Astrocyte of the cerebellum (primary cell): ENCODE data around the gene DMXL1.

ENCODE experiments used
- DNase-seq: peaks from one replicate; pipeline ENCODE4 v3.0.0-alpha.2; 2011; ENCODE audit warnings: low read depth
- H3K4me3 ChIP-seq: 2 replicates; pipeline ENCODE4 v1.5.1; 2011; ENCODE audit warnings: mild to moderate bottlenecking, low read depth, low read length, moderate library complexity
- CTCF ChIP-seq: IDR thresholded peaks from 2 replicates; pipeline ENCODE4 v1.5.1; 2012; ENCODE audit warnings: low read length, low read depth, moderate library complexity, mild to moderate bottlenecking; ENCODE audit errors: missing control alignments
- in situ Hi-C: cut with HindIII; loops from 2 replicates; pipeline ENCODE4 v1.10.0; 2017; ENCODE audit warnings: low sequenced_read_pairs

DMXL1 gene

GRCh38 chr5:119270121-119270565, 199.3 kb downstream of the DMXL1 start:
- no peak for DNase-seq
- in situ Hi-C loops, result no loop called here
- H3K4me3 ChIP-seq, result no peak overlapping the region
- no peak for TF ChIP-seq CTCF

- TF ChIP-seq CTCF, result no peak
- DNase-seq, result no peak
- H3K4me3 ChIP-seq, result no peak overlapping the region
- in situ Hi-C loops, result no loop called here
These were observed 200.3 kb downstream of the DMXL1 start for GRCh38 chr5:119270960-119271757.

DNA sequence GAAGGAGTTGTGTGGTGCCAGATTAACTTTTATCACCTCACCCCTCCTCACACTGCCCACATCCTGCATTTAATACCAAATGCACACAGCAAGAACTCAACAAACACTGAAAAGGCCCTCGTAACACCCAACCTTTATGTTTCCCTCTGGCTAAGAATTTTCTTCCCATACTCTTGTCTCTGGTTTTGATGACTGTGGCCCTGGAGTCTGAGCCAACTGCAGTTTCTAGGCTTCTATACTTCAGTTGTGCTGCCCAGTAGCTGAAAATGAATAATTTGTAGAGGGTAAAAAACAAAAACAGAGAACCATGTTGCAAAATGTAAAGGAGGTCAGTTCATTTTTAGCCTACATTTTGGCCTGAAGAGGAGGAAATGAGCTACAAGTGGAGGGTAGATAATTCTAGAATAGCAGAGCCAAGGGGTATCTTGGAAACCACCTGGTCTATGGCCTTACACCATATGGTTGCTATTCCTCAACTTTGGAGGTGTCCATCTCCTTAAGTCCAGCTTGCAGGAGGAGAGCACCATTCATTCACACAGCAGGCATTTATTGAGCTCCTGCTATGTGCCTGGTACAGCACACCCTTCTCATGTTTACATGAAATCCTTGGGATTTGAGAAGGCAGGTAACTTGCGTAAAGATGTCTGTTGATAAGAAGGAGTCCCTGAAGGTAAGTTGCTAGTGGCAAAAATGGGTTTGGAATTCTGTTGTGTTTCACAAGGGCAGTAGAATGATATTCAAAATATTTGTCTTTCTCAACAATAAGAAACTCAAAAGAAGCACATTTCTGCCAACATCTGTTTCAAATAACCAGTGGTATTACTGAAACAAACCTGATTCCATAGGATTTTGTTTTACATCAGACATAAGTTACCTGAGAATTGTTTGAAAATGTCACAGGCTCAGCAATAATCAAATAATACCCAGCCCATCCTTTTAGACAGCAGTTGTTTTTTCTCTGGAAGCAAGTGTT, 201.2 kb downstream of the DMXL1 start:
- H3K4me3 ChIP-seq, result no peak overlapping the region
- no peak for DNase-seq

DNA sequence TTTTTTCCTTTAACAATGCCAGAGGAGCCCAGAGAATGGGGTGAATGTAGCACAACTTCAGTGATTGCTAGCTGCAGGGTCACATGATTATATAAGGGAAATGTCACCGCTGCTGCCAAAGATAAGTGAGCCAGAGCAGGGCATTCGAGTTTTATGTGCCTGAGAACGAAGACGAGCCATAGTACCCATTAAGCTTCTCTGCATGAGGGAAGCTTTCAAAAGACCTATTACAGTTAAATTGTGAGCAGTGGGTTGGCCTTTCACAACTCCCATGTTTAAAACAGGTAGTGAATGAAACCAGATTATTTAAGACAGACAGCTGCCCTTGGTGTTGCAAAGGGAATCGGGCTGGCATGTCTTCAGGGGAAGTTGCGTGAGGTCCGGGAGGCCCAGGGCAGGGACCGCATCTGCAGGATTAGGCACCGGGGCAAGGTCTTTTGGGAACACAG, 202.5 kb downstream of the DMXL1 start:
- H3K4me3 ChIP-seq, result no peak overlapping the region
- TF ChIP-seq CTCF, result no peak
- in situ Hi-C loops, result no loop called here
- DNase-seq, result no peak

More for the DNA sequence above, 201.2 kb downstream of the DMXL1 start:
- TF ChIP-seq CTCF, result no peak
- in situ Hi-C loops, result no loop called here

GRCh38 chr5:119274030-119274766, 203.3 kb downstream of the DMXL1 start:
- DNase-seq, result no peak
- no peak overlapping the region for H3K4me3 ChIP-seq
- no peak for TF ChIP-seq CTCF
- in situ Hi-C loops, result no loop called here

DNA sequence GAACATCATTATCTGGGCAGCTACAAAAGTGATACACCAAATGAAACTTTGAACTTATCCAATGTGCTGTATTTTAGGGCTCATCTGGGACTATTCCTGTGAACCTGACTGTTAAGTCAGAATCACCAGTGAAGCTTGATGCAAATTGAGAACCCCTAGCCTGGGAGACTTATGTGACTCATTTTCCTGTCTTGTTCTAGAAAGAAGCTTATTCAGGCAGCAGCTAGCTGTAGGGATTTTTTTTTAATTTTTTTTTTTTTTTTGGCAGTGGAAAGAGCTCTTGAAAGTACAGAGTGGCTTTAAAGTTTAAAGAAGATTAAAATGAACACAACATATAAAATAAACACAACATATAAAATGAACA, 203.9 kb downstream of the DMXL1 start:
- no peak overlapping the region for H3K4me3 ChIP-seq
- in situ Hi-C loops, result no loop called here
- DNase-seq, result peak; percentile 53
- TF ChIP-seq CTCF, result no peak
